HG03060 (cell line): ENCODE data around the gene USP7.
"Not testable (repeated sequence)": the region's sequence is repeated elsewhere in the genome, so short reads cannot be mapped to it uniquely, and the experiment has no call there.

Source experiments
- ATAC-seq: cut with Tn5 transposase; IDR thresholded peaks from one replicate; pipeline ENCODE4 v1.9.1; 2021; ENCODE audit warnings: low read depth, moderate number of reproducible peaks; ENCODE audit not compliant: unreplicated experiment

USP7 gene

GRCh38 chr16:8928467-8928957 lies 35.2 kb downstream of the USP7 start:
- peak; percentile 32 for ATAC-seq

- ATAC-seq, result no peak
Observed at GRCh38 chr16:8926827-8927226, 36.9 kb downstream of the USP7 start.

- ATAC-seq, result no peak
Observed at GRCh38 chr16:8925455-8925854, 38.3 kb downstream of the USP7 start.

- no peak for ATAC-seq
Observed at GRCh38 chr16:8924214-8924613, 39.5 kb downstream of the USP7 start.

GRCh38 chr16:8923199-8923598 lies 40.5 kb downstream of the USP7 start:
- no peak for ATAC-seq

GRCh38 chr16:8921347-8921984 lies 42.2 kb downstream of the USP7 start:
- ATAC-seq, result no peak

GRCh38 chr16:8920645-8921346 lies 42.9 kb downstream of the USP7 start:
- no peak for ATAC-seq

GRCh38 chr16:8919934-8920462 lies 43.7 kb downstream of the USP7 start:
- no peak for ATAC-seq

- ATAC-seq, result no peak
Observed at GRCh38 chr16:8919089-8919933, 44.4 kb downstream of the USP7 start.

GRCh38 chr16:8917336-8917735 lies 46.4 kb downstream of the USP7 start:
- ATAC-seq, result not testable (repeated sequence)

- ATAC-seq, result no peak
Observed at GRCh38 chr16:8916541-8917225, 47.0 kb downstream of the USP7 start.

GRCh38 chr16:8915722-8916301 lies 47.9 kb downstream of the USP7 start:
- ATAC-seq, result no peak

GRCh38 chr16:8914098-8914497 lies 49.6 kb downstream of the USP7 start:
- no peak for ATAC-seq

GRCh38 chr16:8912793-8913192 lies 50.9 kb downstream of the USP7 start:
- ATAC-seq, result no peak

GRCh38 chr16:8910811-8911210 lies 52.9 kb downstream of the USP7 start:
- ATAC-seq, result no peak

GRCh38 chr16:8908810-8909468 lies 54.8 kb downstream of the USP7 start:
- ATAC-seq, result no peak

GRCh38 chr16:8907096-8907495 lies 56.6 kb downstream of the USP7 start:
- ATAC-seq, result no peak

- ATAC-seq, result no peak
Observed at GRCh38 chr16:8905795-8906591, 57.7 kb downstream of the USP7 start.
